Measurements from ENCODE around the gene MYO1F. TPM values are rescaled to one million over a fixed set of nuclear protein-coding genes. Genes with fewer than 3 reads are reported as not detected.
A peak's percentile ranks its signal among the peaks of the same experiment; 100 is the strongest.
"Not testable (repeated sequence)": the region's sequence is repeated elsewhere in the genome, so short reads cannot be mapped to it uniquely, and the experiment has no call there.

MYO1F gene
- total RNA-seq, 2 donors from 2014 or later = 4.7 to 9.1 TPM

DNA sequence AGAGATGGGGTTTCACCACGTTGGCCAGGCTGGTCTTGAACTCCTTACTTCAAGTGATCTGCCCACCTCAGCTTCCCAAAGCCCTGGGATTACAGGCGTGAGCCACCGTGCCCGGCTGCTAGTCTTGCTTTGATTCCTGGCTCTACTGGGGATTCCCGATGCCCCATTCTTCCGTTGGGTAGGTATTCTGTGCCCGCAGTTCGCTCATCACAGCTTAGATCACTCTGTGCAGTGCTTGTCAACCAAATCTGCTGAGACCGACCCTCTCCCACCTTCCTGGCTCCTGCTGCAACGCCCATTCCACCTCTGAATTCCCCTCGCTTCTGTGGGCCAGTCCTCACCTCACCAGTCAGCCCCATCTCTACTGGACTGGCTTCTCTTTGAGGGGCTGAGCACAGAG, 58.7 kb downstream of the MYO1F start:
- intact Hi-C loops (cut with DNase I) = no loop called here
- DNase-seq = no peak
- Histone ChIP-seq H3K36me3 (no peaks in the 10 kb centered on the region), H3K9ac (ENCODE audit: low read depth in 2 of 2, low read length in 2 of 2) (no peak overlapping the region), H3K27me3 (no peaks in the 10 kb centered on the region), H3K9me3 (no peaks in the 10 kb centered on the region), H3K27ac (no peak overlapping the region), H3K4me3 (no peak overlapping the region), H3K4me1 (no peaks in the 10 kb centered on the region)
- TF ChIP-seq, protein P1, sequence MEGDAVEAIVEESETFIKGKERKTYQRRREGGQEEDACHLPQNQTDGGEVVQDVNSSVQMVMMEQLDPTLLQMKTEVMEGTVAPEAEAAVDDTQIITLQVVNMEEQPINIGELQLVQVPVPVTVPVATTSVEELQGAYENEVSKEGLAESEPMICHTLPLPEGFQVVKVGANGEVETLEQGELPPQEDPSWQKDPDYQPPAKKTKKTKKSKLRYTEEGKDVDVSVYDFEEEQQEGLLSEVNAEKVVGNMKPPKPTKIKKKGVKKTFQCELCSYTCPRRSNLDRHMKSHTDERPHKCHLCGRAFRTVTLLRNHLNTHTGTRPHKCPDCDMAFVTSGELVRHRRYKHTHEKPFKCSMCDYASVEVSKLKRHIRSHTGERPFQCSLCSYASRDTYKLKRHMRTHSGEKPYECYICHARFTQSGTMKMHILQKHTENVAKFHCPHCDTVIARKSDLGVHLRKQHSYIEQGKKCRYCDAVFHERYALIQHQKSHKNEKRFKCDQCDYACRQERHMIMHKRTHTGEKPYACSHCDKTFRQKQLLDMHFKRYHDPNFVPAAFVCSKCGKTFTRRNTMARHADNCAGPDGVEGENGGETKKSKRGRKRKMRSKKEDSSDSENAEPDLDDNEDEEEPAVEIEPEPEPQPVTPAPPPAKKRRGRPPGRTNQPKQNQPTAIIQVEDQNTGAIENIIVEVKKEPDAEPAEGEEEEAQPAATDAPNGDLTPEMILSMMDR (IDR thresholded peaks at IDR 0.05) = no peak

- Histone ChIP-seq H3K27ac (peak overlapping the region; percentile 14), H3K36me3 (no peaks in the 10 kb centered on the region), H3K9ac (ENCODE audit: low read depth in 2 of 2, low read length in 2 of 2) (peak overlapping the region in 1 of 2 donors; percentile 24), H3K4me1 (peaks cover 6% of the 10 kb centered on the region), H3K27me3 (no peaks in the 10 kb centered on the region), H3K9me3 (no peaks in the 10 kb centered on the region), H3K4me3 (no peak overlapping the region)
- DNase-seq = no peak
- TF ChIP-seq, protein P1 (IDR thresholded peaks at IDR 0.05) = no peak
- intact Hi-C loops (cut with DNase I) = no loop called here
Observed at GRCh38 chr19:8517551-8518442, 59.4 kb downstream of the MYO1F start.

- H3K36me3 ChIP-seq = no peaks in the 10 kb centered on the region
- H3K4me3 ChIP-seq = no peak overlapping the region
- peaks cover 6% of the 10 kb centered on the region for H3K4me1 ChIP-seq
- intact Hi-C loops (cut with DNase I) = no loop called here
- TF ChIP-seq, protein P1 (IDR thresholded peaks at IDR 0.05) = no peak
- H3K9me3 ChIP-seq = no peaks in the 10 kb centered on the region
- DNase-seq = no peak
- no peak overlapping the region for H3K27ac ChIP-seq
- no peak overlapping the region for H3K9ac ChIP-seq (ENCODE audit: low read depth in 2 of 2, low read length in 2 of 2)
- no peaks in the 10 kb centered on the region for H3K27me3 ChIP-seq
Observed at GRCh38 chr19:8515317-8515716, 61.9 kb downstream of the MYO1F start.

DNA sequence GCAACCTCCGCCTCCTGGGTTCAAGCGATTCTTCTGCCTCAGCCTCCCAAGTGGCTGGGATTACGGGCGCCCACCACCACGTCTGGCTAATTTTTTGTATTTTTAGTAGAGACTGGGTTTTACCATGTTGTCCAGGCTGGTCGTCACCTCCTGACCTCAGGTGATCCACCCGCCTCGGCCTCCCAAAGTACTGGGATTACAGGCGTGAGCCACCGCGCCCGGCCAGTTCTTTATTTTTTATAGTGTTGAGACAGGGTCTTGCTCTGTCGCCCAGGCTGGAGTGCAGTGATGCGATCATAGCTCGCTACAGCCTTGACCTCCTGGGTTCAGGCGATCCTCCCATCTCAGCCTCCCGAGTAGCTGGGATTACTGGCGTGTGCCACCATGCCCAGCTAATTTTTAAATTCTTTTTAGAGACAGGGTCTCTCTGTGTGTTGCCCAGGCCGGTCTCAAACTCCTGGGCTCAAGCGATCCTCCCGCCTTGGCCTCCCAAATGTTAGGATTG, 62.7 kb downstream of the MYO1F start:
- Histone ChIP-seq H3K9ac (ENCODE audit: low read depth in 2 of 2, low read length in 2 of 2) (peak overlapping the region; percentile 70 to 89), H3K27ac (peak overlapping the region; percentile 90), H3K4me3 (peak overlapping the region; percentile 54)
- H3K36me3 ChIP-seq; H3K27me3 ChIP-seq; DNase-seq; H3K4me1 ChIP-seq; H3K9me3 ChIP-seq; intact Hi-C loops (cut with DNase I): not testable (repeated sequence)

DNA sequence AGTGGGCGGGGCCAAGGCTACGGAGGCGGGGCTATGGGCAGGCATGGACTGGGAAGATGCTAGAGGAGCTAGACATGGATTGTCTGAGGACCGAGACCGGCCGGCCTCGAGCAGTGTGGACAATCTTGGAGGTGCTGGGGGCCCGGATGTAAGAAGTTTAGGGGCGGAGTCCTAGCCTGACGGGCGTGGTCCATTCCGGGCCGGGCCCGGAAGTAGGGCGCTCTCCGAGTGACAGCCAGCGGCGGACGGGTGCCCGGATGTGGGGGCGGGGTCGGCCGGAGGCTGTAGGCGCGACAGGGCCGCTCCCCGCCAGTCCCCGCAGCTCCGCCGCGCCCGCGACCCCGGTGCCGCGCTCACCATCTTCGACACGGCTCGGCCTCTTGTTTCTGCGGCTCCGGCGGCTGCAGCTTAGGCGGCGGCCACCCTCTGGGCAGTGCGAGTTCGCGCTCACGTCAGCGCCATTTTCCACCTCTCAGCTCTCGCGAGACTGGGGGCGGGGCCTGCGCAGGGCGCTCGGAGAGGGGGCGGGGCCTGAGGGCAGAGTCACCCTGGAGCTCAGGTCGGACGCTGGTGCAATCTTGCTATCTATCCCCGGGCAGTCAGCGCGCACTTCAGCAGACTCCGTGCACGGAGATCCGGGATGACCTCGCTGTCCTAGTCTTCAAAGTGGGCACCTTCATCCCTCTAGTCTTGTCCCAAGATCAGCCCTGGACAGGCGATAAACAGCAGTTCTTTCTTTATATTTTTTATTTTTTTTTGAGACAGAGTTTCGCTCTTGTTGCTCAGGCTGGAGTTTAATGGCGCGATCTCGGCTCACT, 63.3 kb downstream of the MYO1F start, which contains the start of gene ZNF414:
Gene ZNF414 (minus strand): TSS at position 481 of the 818 bp plus-strand sequence. CDS start 121 bp downstream, at position 360.
- TF ChIP-seq, protein P1 (IDR thresholded peaks at IDR 0.05) = no peak
- Histone ChIP-seq H3K9ac (ENCODE audit: low read depth in 2 of 2, low read length in 2 of 2) (peak within 1 kb of the TSS; percentile 70 to 89), H3K4me3 (peak within 1 kb of the TSS; percentile 54), H3K27ac (peak within 1 kb of the TSS; percentile 90), H3K9me3 (no peaks in the 10 kb centered on the region), H3K36me3 (no peaks in the 10 kb centered on the region), H3K4me1 (peaks cover 6% of the 10 kb centered on the region), H3K27me3 (no peaks in the 10 kb centered on the region)
- peak; percentile 98 for DNase-seq
- intact Hi-C loops (cut with DNase I) = no loop called here
